Activated CD8-positive, alpha-beta memory T cell treated with anti-CD3 and anti-CD28 coated beads, Interleukin-2, amount 10 ng/mL, durations not matched to agents 7 days and 5 days (primary cell): ENCODE data around the gene CCDC171. TPM values are rescaled to one million over a fixed set of nuclear protein-coding genes. Genes with fewer than 3 reads are reported as not detected.
"Not testable (repeated sequence)": the region's sequence is repeated elsewhere in the genome, so short reads cannot be mapped to it uniquely, and the experiment has no call there.

ENCODE experiments used
- ATAC-seq: fragments of 150-1000 bp; cut with Tn5 transposase; one replicate; pipeline ENCODE4 v1.10.0; 2021; ENCODE audit warnings: moderate library complexity
- CTCF ChIA-PET: fragments of 350-600 bp; sonication (Branson Sonifier 250); formaldehyde crosslinking; loops from one replicate; lab custom pipeline; 2021; ENCODE audit warnings: antibody characterized with exemption; lab: Charles Lee
- DNase-seq: peaks from one replicate; pipeline ENCODE4 v3.0.0-alpha.2; 2020
- H3K27ac Mint-ChIP-seq: one replicate; pipeline ENCODE4 v1.8.0; 2021; ENCODE audit warnings: mild to moderate bottlenecking, mixed read lengths
- H3K27me3 Mint-ChIP-seq: one replicate; pipeline ENCODE4 v1.8.0; 2021; ENCODE audit warnings: mixed read lengths
- H3K36me3 Mint-ChIP-seq: one replicate; pipeline ENCODE4 v1.8.0; 2021; ENCODE audit warnings: mild to moderate bottlenecking, mixed read lengths
- H3K4me1 Mint-ChIP-seq: one replicate; pipeline ENCODE4 v1.8.0; 2021; ENCODE audit warnings: mixed read lengths
- H3K4me3 Mint-ChIP-seq: one replicate; pipeline ENCODE4 v1.8.0; 2021; ENCODE audit warnings: mild to moderate bottlenecking, moderate library complexity, mixed read lengths
- H3K9me3 Mint-ChIP-seq: one replicate; pipeline ENCODE4 v1.8.0; 2022; ENCODE audit warnings: low read depth, mixed read lengths
- total RNA-seq, 2 experiments: library from RNA; stranded (reverse); gene quantifications; one replicate each; pipeline ENCODE4 v1.2.3, GENCODE V29; 2021

CCDC171 gene
- total RNA-seq, 2 experiments from 2014 or later, result 2.5 to 2.9 TPM

GRCh38 chr9:15525958-15526357 is 26.9 kb upstream of the CCDC171 start:
- H3K4me3 Mint-ChIP-seq, result no peak overlapping the region
- no peaks in the 10 kb centered on the region for H3K36me3 Mint-ChIP-seq
- DNase-seq (no peak), ATAC-seq (no peak)
- no peak overlapping the region for H3K27ac Mint-ChIP-seq
- CTCF ChIA-PET, result no interaction called here
- no peaks in the 10 kb centered on the region for H3K9me3 Mint-ChIP-seq
- peaks cover 6% of the 10 kb centered on the region for H3K4me1 Mint-ChIP-seq
- H3K27me3 Mint-ChIP-seq, result peaks cover 7% of the 10 kb centered on the region

DNA sequence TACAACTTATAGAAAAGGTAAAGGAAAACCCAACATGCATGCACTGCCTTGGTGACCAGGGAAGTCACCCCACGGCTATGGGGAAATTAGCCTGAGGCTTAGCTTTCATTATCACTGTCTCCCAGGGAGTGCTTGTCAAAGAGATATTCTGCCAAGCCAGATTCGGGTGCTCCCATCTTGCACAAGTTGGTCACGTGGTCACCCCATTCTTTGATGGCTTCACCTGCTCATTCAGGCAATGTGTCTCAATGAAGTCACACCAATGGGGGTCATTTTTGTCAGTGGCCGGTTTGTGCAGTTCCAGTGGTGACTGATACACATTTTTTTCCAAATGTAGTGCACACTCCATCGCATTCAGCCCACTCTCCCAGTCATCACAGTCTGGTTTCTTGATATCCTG is 25.8 kb upstream of the CCDC171 start:
- H3K36me3 Mint-ChIP-seq, ATAC-seq, H3K4me3 Mint-ChIP-seq, H3K27ac Mint-ChIP-seq, H3K27me3 Mint-ChIP-seq, H3K4me1 Mint-ChIP-seq, DNase-seq, H3K9me3 Mint-ChIP-seq, CTCF ChIA-PET: not testable (repeated sequence)

DNA sequence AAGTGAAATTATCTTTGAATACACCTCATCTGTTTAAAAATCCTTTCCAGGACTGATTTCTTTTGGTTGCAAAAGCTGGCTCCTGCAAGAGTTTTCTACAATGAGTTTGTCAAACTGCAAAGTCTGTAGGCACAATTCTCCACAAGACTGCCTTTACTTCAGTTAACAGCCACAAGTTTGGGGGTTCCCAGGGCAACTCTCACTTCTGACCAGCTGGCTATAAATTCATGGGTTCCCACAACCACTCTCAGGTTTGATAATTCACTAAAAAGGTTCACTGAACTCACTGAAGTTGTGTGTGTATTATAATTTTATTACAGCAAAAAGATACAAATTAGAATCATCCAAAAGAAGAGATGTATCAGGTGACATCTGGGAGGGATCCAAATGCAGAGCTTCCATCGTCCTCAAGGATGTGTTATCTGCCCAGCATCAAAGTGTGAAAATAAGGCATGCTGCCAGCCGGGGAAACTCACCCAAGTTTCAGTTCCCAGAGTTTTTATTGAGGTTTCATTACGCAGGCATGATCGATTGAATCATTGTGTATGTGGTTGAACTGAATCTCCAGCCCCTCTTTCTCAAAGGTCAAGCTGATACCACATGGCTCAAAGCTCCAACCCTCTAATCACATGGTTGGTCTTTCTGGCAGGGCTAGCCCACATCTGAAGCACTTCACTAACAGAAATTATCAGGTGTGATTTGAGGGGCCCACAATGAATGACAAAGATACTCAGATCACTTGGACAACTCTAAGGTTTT is 23.1 kb upstream of the CCDC171 start:
- no peak overlapping the region for H3K4me3 Mint-ChIP-seq
- no peaks in the 10 kb centered on the region for H3K9me3 Mint-ChIP-seq
- no peak for DNase-seq
- CTCF ChIA-PET, result interaction anchor here (1.3 kb wide), 1 partner anchor 17 kb away, joined by 3 read pairs; no protein-coding TSS in a partner anchor
- no peak overlapping the region for H3K27ac Mint-ChIP-seq
- peaks cover 11% of the 10 kb centered on the region for H3K4me1 Mint-ChIP-seq
- no peak for ATAC-seq
- H3K27me3 Mint-ChIP-seq, result peaks cover 4% of the 10 kb centered on the region
- H3K36me3 Mint-ChIP-seq, result no peaks in the 10 kb centered on the region

GRCh38 chr9:15531380-15531779 is 21.5 kb upstream of the CCDC171 start:
- H3K27ac Mint-ChIP-seq, result no peak overlapping the region
- DNase-seq (no peak), ATAC-seq (peak; percentile 30)
- H3K36me3 Mint-ChIP-seq, result no peaks in the 10 kb centered on the region
- no peak overlapping the region for H3K4me3 Mint-ChIP-seq
- H3K27me3 Mint-ChIP-seq, result no peaks in the 10 kb centered on the region
- no peaks in the 10 kb centered on the region for H3K9me3 Mint-ChIP-seq
- CTCF ChIA-PET, result interaction anchor here (1.5 kb wide), 1 partner anchor 10 kb away, joined by 3 read pairs; no protein-coding TSS in a partner anchor
- peaks cover 11% of the 10 kb centered on the region for H3K4me1 Mint-ChIP-seq

GRCh38 chr9:15541872-15542271 is 11.0 kb upstream of the CCDC171 start:
- Mint-ChIP-seq H3K27ac (no peak overlapping the region), H3K9me3 (no peaks in the 10 kb centered on the region), H3K4me3 (no peak overlapping the region), H3K4me1 (no peaks in the 10 kb centered on the region), H3K36me3 (no peaks in the 10 kb centered on the region), H3K27me3 (peaks cover 17% of the 10 kb centered on the region)
- no peak for ATAC-seq
- DNase-seq, result no peak
- CTCF ChIA-PET, result interaction anchor here (1.4 kb wide), 1 partner anchor 80 kb away, joined by 3 read pairs; no protein-coding TSS in a partner anchor

- H3K27me3 Mint-ChIP-seq, result peaks cover 17% of the 10 kb centered on the region
- H3K4me3 Mint-ChIP-seq, result no peak overlapping the region
- ATAC-seq (no peak), DNase-seq (no peak)
- no peak overlapping the region for H3K27ac Mint-ChIP-seq
- no peaks in the 10 kb centered on the region for H3K9me3 Mint-ChIP-seq
- CTCF ChIA-PET, result interaction anchor here (1.1 kb wide), 1 partner anchor 8 kb away, joined by 3 read pairs; no protein-coding TSS in a partner anchor
- H3K4me1 Mint-ChIP-seq, result no peaks in the 10 kb centered on the region
- no peaks in the 10 kb centered on the region for H3K36me3 Mint-ChIP-seq
Measured at GRCh38 chr9:15542624-15543023, 10.2 kb upstream of the CCDC171 start.

GRCh38 chr9:15543047-15543813 is 9.6 kb upstream of the CCDC171 start:
- H3K27me3 Mint-ChIP-seq, result peaks cover 17% of the 10 kb centered on the region
- H3K27ac Mint-ChIP-seq, result no peak overlapping the region
- no peak overlapping the region for H3K4me3 Mint-ChIP-seq
- no peaks in the 10 kb centered on the region for H3K4me1 Mint-ChIP-seq
- CTCF ChIA-PET, result interaction anchor here (1.1 kb wide), 1 partner anchor 9 kb away, joined by 3 read pairs; no protein-coding TSS in a partner anchor
- no peaks in the 10 kb centered on the region for H3K9me3 Mint-ChIP-seq
- ATAC-seq (no peak), DNase-seq (no peak)
- no peaks in the 10 kb centered on the region for H3K36me3 Mint-ChIP-seq

DNA sequence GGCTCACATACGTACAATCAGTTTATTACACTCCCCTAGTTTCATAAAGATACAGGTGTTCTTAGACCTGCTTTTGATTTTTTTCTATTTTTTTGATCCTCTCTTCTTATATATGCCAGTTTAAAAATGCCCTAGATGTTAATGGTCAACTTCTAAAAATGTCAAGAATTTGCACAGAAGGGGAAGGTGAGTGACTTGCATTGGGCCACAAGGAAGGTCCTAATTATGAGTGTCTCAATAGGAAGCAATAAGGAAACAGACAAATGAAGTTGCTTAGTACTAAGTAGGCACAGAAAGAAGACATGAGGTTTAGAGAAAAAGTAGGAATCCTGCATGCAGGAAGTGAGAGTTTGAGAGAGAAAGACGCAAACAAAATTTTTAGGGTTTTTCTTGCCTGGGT is 3.2 kb upstream of the CCDC171 start:
- Mint-ChIP-seq H3K4me3 (no peak overlapping the region), H3K27ac (no peak overlapping the region), H3K4me1 (peaks cover 14% of the 10 kb centered on the region), H3K27me3 (peaks cover 16% of the 10 kb centered on the region), H3K9me3 (no peaks in the 10 kb centered on the region), H3K36me3 (no peaks in the 10 kb centered on the region)
- no peak for ATAC-seq
- no peak for DNase-seq
- CTCF ChIA-PET, result interaction anchor here (1.4 kb wide), 1 partner anchor 17 kb away, joined by 3 read pairs; no protein-coding TSS in a partner anchor

DNA sequence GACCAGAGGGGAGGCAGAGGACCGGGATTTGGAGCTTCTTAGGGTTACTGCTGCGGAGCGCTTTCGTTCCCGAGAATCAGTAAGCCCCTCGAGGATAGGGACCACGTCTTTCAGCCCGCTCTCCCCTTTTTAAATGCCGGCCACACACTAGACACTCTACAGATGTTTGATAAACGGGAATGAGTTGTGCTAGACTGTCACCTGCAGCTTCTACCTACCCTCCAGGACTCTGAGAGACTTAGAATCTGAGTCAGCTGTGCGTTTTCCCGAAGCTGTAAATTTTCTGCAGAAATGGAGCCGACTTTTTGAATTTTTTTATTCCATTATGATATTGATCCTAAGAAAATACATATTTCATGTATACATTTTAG is 670 bp downstream of the CCDC171 start:
- no peaks in the 10 kb centered on the region for H3K36me3 Mint-ChIP-seq
- peaks cover 16% of the 10 kb centered on the region for H3K4me1 Mint-ChIP-seq
- CTCF ChIA-PET, result interaction anchor here (0.7 to 4.1 kb wide), 9 partner anchors 9 to 341 kb away, joined by 3 to 22 read pairs (median 4); partner anchors contain the start of genes PSIP1 and SNAPC3
- H3K9me3 Mint-ChIP-seq, result no peaks in the 10 kb centered on the region
- DNase-seq (no peak), ATAC-seq (peak; percentile 5)
- H3K27me3 Mint-ChIP-seq, result peaks cover 10% of the 10 kb centered on the region
- peak overlapping the region; percentile 80 for H3K4me3 Mint-ChIP-seq
- peak overlapping the region; percentile 87 for H3K27ac Mint-ChIP-seq

GRCh38 chr9:15570769-15571168 is 17.9 kb downstream of the CCDC171 start:
- Mint-ChIP-seq H3K4me3 (no peak overlapping the region), H3K9me3 (no peaks in the 10 kb centered on the region), H3K27ac (no peak overlapping the region), H3K36me3 (no peaks in the 10 kb centered on the region), H3K4me1 (no peaks in the 10 kb centered on the region), H3K27me3 (no peaks in the 10 kb centered on the region)
- CTCF ChIA-PET, result interaction anchor here (1.2 kb wide), 1 partner anchor 17 kb away, joined by 3 read pairs; no protein-coding TSS in a partner anchor
- ATAC-seq, result no peak
- no peak for DNase-seq

DNA sequence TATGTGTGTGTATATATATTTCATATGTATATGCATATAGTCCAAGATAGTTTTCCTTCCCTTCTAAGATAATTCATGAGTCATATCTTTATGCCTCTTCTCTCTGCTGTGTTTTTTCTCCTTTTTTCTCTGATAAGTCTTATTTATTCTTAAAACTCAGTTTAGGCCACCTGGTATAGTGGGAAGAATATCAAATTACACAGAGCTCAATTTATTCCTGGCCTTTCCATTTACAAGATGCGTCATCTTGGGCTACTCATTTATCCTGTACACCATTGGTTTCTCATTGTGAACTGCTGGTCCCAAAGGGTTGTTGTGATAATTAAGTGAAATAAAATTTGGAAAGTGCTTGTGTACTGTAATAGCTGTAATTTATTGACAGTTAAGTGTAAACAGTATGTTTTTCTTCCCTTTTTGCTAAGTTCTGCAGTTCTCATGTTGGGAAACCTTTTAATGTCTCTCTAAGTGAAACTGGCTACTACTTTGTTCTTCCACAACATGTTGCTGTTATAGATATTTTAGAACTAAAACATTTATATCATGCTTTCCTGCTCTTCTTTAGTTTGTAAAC is 19.4 kb downstream of the CCDC171 start:
- ATAC-seq (no peak), DNase-seq (no peak)
- no peak overlapping the region for H3K4me3 Mint-ChIP-seq
- H3K4me1 Mint-ChIP-seq, result no peaks in the 10 kb centered on the region
- no peaks in the 10 kb centered on the region for H3K36me3 Mint-ChIP-seq
- no peaks in the 10 kb centered on the region for H3K9me3 Mint-ChIP-seq
- CTCF ChIA-PET, result no interaction called here
- no peaks in the 10 kb centered on the region for H3K27me3 Mint-ChIP-seq
- H3K27ac Mint-ChIP-seq, result no peak overlapping the region

DNA sequence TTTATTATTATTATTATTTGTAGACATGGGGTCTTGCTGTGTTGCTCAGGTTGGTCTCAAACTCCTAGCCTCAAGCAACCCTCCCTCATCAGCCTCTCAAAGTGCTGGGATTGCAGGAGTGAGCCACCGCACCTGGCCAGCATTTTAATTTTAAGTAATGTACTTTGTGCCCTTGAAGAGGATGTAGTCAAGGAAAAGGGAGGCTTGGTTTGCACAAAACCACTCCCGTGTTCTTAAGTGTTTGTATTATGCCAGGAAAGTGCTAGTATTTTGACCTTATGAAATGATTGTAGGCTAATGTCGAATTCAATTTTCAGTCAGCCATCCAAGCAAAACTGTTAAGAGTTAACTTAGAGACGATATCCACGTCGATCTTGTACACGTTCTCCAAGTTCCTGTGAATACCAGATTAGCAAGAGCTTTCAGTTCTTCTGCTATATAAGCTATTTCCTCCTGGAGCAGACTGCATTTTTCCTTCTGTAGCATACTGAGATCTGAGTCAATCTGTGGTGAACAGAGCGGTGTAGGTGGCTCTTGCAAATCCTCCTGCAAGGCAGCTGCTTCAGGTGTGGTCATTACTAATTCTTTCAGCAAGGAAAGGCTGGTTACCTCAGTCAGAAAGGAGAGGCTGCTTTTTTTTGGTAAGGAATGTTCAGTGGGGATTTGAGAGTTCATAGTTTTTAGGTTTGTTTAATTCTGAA is 23.7 kb downstream of the CCDC171 start:
- Mint-ChIP-seq H3K4me1 (no peaks in the 10 kb centered on the region), H3K4me3 (no peak overlapping the region), H3K36me3 (peaks cover 3% of the 10 kb centered on the region), H3K27ac (no peak overlapping the region), H3K9me3 (no peaks in the 10 kb centered on the region), H3K27me3 (no peaks in the 10 kb centered on the region)
- DNase-seq (no peak), ATAC-seq (no peak)
- CTCF ChIA-PET, result interaction anchor here (1.1 kb wide), 1 partner anchor 30 kb away, joined by 4 read pairs; no protein-coding TSS in a partner anchor

DNA sequence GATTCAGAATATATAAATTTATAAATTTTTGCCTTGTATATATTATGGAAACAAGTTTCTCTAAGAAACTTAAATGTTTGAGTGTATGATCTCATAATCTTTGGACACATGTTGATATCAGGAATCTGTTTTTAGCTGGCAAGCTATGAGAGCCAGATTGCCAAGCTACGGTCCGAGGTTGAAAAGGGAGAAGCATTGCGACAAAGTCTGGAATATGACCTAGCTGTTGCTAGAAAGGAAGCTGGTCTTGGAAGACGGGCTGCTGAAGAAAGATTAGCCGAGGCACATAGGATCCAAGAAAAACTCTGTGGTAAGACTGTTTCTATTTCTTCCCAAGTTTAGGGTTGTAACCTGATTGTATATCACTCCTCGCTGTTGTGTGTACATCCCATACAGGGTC is 25.9 kb downstream of the CCDC171 start:
- H3K4me3 Mint-ChIP-seq, result no peak overlapping the region
- DNase-seq, result no peak
- peaks cover 5% of the 10 kb centered on the region for H3K36me3 Mint-ChIP-seq
- H3K4me1 Mint-ChIP-seq, result no peaks in the 10 kb centered on the region
- H3K9me3 Mint-ChIP-seq, result peaks cover 2% of the 10 kb centered on the region
- ATAC-seq, result no peak
- no peak overlapping the region for H3K27ac Mint-ChIP-seq
- no peaks in the 10 kb centered on the region for H3K27me3 Mint-ChIP-seq
- CTCF ChIA-PET, result no interaction called here
